NCI-H82 treated with DMSO at 0.1 percent for 48 hours (cell line): Measurements from ENCODE around the gene OOSP4A.
"Not testable (repeated sequence)": the region's sequence is repeated elsewhere in the genome, so short reads cannot be mapped to it uniquely, and the experiment has no call there.

ENCODE experiments used
- DNase-seq: peaks from one replicate; lab custom pipeline; 2025; ENCODE audit not compliant: unreplicated experiment; lab: John Stamatoyannopoulos, UW

The OOSP4A gene

GRCh38 chr11:59973097-59973496 lies 9.3 kb downstream of the OOSP4A start:
- no peak for DNase-seq

GRCh38 chr11:59981106-59981770 lies 17.4 kb downstream of the OOSP4A start:
- no peak for DNase-seq

DNA sequence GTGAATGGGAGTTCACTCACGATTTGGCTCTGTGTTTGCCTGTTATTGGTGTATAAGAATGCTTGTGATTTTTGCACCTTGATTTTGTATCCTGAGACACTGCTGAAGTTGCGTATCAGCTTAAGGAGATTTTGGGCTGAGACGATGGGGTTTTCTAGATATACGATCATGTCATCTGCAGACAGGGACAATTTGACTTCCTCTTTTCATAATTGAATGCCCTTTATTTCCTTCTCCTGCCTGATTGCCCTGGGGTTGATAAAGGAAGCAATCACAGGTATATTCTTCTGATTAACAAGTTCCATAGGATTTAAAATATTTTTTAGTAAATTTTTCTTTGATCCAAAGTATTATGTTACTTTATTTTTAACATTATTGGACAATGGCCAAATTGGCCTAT lies 18.2 kb downstream of the OOSP4A start:
- DNase-seq, result not testable (repeated sequence)

DNA sequence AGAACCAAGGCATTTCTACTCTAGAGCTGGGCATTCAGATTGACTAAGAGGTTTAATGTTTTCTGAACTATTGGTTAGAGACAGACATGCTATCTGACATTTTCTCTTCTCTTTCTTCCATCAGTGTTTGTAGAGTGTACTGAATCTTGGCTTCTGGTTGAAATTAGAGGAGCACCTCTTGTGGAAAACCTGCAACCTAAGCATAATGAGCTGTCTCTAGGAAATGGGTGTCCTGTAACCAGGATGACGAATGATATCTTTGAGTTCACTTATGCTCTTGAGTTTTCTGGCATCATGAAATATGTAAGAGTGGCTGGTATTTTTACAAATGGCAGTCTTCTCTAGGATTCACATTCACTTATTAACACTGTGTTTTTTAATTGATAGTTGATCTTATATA lies 19.4 kb downstream of the OOSP4A start:
- DNase-seq, result no peak

DNA sequence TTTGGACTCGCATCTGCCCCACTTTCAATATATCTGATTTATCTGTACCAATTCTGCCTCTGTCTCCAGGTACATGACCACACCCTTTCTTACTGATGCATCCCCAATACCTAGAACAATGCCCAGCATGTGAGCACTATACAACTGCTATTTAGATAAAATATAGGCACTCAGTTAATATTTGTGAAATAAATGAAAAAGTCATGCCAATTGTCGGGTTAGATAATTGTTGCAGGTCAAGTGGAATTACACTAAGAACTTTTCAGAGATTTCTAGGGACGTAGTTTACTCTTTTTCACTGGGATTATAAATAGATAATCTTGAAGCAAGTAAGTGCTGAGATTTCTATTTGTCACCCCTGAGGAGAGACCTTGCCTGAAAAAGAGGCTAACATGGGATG lies 20.5 kb downstream of the OOSP4A start:
- DNase-seq, result no peak

GRCh38 chr11:59990421-59990820 lies 26.6 kb downstream of the OOSP4A start:
- no peak for DNase-seq

DNA sequence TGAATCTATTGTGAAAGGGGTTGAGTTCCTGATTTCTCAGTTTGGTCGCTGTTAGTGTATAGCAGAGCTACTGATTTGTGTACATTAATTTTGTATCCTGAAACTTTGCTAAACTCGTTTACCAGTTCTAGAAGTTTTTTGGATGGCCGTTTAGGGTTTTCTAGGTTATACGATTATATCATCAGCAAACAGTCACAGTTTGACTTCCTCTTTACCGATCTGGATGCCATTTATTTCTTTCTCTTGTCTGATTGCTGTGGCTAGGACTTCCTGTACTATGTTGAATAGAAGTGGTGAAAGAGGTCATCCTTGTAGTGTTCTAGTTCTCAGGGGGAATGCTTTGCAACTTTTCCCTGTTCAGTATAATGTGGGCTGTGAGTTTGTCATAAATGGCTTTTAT lies 28.6 kb downstream of the OOSP4A start:
- DNase-seq, result no peak

DNA sequence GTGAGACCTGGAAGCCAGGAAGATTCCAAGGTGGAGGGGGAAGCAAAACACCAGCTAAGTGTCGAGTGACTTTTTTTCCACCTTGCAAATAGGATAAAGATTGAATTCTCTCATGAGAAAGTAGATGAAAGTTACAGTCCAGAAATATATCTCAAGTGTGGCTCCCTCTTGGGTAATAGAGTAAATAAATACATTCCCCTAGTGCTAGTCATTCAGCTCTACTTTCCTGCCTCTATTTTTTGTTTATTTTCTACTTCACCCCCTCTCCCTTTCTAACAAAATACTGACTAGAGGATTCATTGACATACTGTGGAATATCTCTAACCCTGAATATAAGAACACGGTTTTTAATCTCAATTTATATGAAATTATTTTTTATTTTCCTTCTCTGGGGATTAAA lies 34.0 kb downstream of the OOSP4A start:
- DNase-seq, result no peak

- DNase-seq, result peak; percentile 1
These were observed 35.9 kb downstream of the OOSP4A start for GRCh38 chr11:59999691-60000090.

GRCh38 chr11:60003729-60004128 lies 39.9 kb downstream of the OOSP4A start:
- no peak for DNase-seq

- DNase-seq, result no peak
These were observed 41.5 kb downstream of the OOSP4A start for GRCh38 chr11:60005360-60005759.

- DNase-seq, result no peak
These were observed 53.0 kb downstream of the OOSP4A start, which contains the start of gene OOSP4B for GRCh38 chr11:60016881-60017280. Gene OOSP4B (plus strand): TSS chr11:60017181.

DNA sequence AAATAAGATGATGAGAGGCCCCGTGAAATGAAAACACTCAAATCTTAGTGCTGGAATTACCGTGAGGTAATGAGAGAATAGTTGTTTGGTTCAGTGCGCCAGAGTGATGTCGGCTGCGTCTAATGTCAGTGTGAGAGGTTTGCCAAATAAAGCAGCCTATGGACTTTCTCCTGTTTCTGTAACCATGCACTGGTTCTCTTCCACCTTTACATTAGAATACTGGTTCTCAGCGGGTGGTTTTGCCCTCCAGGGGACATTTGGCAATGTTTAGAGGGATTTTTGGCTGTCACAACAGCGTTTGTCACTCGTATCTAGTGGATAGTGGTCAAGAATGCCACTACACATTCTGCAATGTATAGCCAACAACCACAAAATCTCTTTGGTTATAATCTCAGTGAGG lies 54.2 kb downstream of the OOSP4A start:
- DNase-seq, result no peak
